ENCODE results near the gene DVL3.

DVL3 gene

GRCh38 chr3:184177767-184178306, 22.7 kb downstream of the DVL3 start:
- TF ChIP-seq FOXP2 (optimal IDR thresholded peaks at IDR 0.05; ENCODE audit: borderline replicate concordance, extremely low read depth, extremely low read length, insufficient read depth) (no peak), POLR2AphosphoS5 (IDR thresholded peaks at IDR 0.05; ENCODE audit: low read depth, low read length) (no peak), REST (IDR thresholded peaks at IDR 0.05; ENCODE audit: insufficient read depth in 1 of 2, low read depth in 2 of 2, low read length in 2 of 2) (no peak), SIN3A (IDR thresholded peaks at IDR 0.05; ENCODE audit: borderline replicate concordance, insufficient read depth, low read length) (no peak), TAF1 (IDR thresholded peaks at IDR 0.05; ENCODE audit: borderline replicate concordance, insufficient read depth, low read length) (no peak)

GRCh38 chr3:184178521-184179138, 23.5 kb downstream of the DVL3 start:
- TF ChIP-seq FOXP2 (optimal IDR thresholded peaks at IDR 0.05; ENCODE audit: borderline replicate concordance, extremely low read depth, extremely low read length, insufficient read depth) (no peak), REST (IDR thresholded peaks at IDR 0.05; ENCODE audit: insufficient read depth in 1 of 2, low read depth in 2 of 2, low read length in 2 of 2) (no peak), TAF1 (IDR thresholded peaks at IDR 0.05; ENCODE audit: borderline replicate concordance, insufficient read depth, low read length) (no peak), SIN3A (IDR thresholded peaks at IDR 0.05; ENCODE audit: borderline replicate concordance, insufficient read depth, low read length) (no peak), POLR2AphosphoS5 (IDR thresholded peaks at IDR 0.05; ENCODE audit: low read depth, low read length) (no peak)

- no peak for TF ChIP-seq TAF1 (IDR thresholded peaks at IDR 0.05; ENCODE audit: borderline replicate concordance, insufficient read depth, low read length)
- TF ChIP-seq FOXP2 (optimal IDR thresholded peaks at IDR 0.05; ENCODE audit: borderline replicate concordance, extremely low read depth, extremely low read length, insufficient read depth) = no peak
- no peak for TF ChIP-seq REST (IDR thresholded peaks at IDR 0.05; ENCODE audit: insufficient read depth in 1 of 2, low read depth in 2 of 2, low read length in 2 of 2)
- no peak for TF ChIP-seq POLR2AphosphoS5 (IDR thresholded peaks at IDR 0.05; ENCODE audit: low read depth, low read length)
- no peak for TF ChIP-seq SIN3A (IDR thresholded peaks at IDR 0.05; ENCODE audit: borderline replicate concordance, insufficient read depth, low read length)
Observed at GRCh38 chr3:184180165-184180564, 25.0 kb downstream of the DVL3 start.

GRCh38 chr3:184181596-184181995, 26.4 kb downstream of the DVL3 start:
- TF ChIP-seq FOXP2 (optimal IDR thresholded peaks at IDR 0.05; ENCODE audit: borderline replicate concordance, extremely low read depth, extremely low read length, insufficient read depth) (no peak), REST (IDR thresholded peaks at IDR 0.05; ENCODE audit: insufficient read depth in 1 of 2, low read depth in 2 of 2, low read length in 2 of 2) (no peak), TAF1 (IDR thresholded peaks at IDR 0.05; ENCODE audit: borderline replicate concordance, insufficient read depth, low read length) (no peak), SIN3A (IDR thresholded peaks at IDR 0.05; ENCODE audit: borderline replicate concordance, insufficient read depth, low read length) (no peak), POLR2AphosphoS5 (IDR thresholded peaks at IDR 0.05; ENCODE audit: low read depth, low read length) (no peak)

All from PFSK-1 (cell line).